OCI-LY3 (cell line): Measurements from ENCODE around the gene LRP6.

Source experiments
- H2AFZ ChIP-seq: fragments of 200-600, 300-600 bp; shearing (Covaris generic); 2 replicates; pipeline ENCODE4 v1.6.0; 2014; ENCODE audit warnings: antibody characterized with exemption, low read depth, low read length
- H3K27ac ChIP-seq: fragments of 200-600, 300-600 bp; sonication (generic); 2 replicates; pipeline ENCODE4 v1.5.1; 2014; ENCODE audit warnings: mild to moderate bottlenecking, low read length, moderate library complexity, mixed read lengths
- H3K27me3 ChIP-seq: fragments of 200-600, 300-600 bp; sonication (generic); 2 replicates; pipeline ENCODE4 v1.6.1; 2014; ENCODE audit warnings: low read depth, low read length, mixed read lengths
- H3K36me3 ChIP-seq: fragments of 200-600, 300-600 bp; sonication (generic); replicated peaks from 2 replicates; pipeline ENCODE3; 2014; ENCODE audit warnings: low read depth, low read length, mixed read lengths
- H3K4me1 ChIP-seq: fragments of 300-600, 200-600 bp; sonication (generic); 2 replicates; pipeline ENCODE4 v1.6.1; 2014; ENCODE audit warnings: low read length, mixed read lengths
- H3K4me2 ChIP-seq: fragments of 200-600, 300-600 bp; sonication (generic); 2 replicates; pipeline ENCODE4 v1.6.1; 2014; ENCODE audit warnings: low read length, mixed read lengths
- H3K4me3 ChIP-seq: fragments of 300-600, 200-600 bp; sonication (generic); 2 replicates; pipeline ENCODE4 v1.5.1; 2014; ENCODE audit warnings: antibody characterized with exemption, mild to moderate bottlenecking, low read length, moderate library complexity
- H3K79me2 ChIP-seq: fragments of 300-600, 200-600 bp; shearing (Covaris generic); 2 replicates; pipeline ENCODE4 v1.6.1; 2014; ENCODE audit warnings: mild to moderate bottlenecking, low read length, mixed read lengths
- H3K9ac ChIP-seq: fragments of 300-600, 200-600 bp; shearing (Covaris generic); 2 replicates; pipeline ENCODE4 v1.6.0; 2014; ENCODE audit warnings: mild to moderate bottlenecking, low read length, moderate library complexity
- H3K9me3 ChIP-seq: fragments of 200-600, 300-600 bp; shearing (Covaris generic); 2 replicates; pipeline ENCODE4 v1.6.1; 2014; ENCODE audit warnings: low read length, mixed read lengths; ENCODE audit not compliant: insufficient read depth
- H4K20me1 ChIP-seq: fragments of 200-600, 300-600 bp; sonication (generic); 2 replicates; pipeline ENCODE4 v1.6.1; 2016; ENCODE audit warnings: low read length, mixed read lengths; ENCODE audit not compliant: insufficient read depth
- CTCF ChIP-seq: fragments of 200-600, 300-600 bp; sonication (generic); IDR thresholded peaks from 2 replicates; pipeline ENCODE4 v1.5.1; 2014; ENCODE audit warnings: antibody characterized with exemption, low read length, low read depth
- EZH2phosphoT487 ChIP-seq: fragments of 200-600 bp; shearing (Covaris generic); IDR thresholded peaks from 2 replicates; pipeline ENCODE4 v1.6.1; 2018; ENCODE audit warnings: antibody characterized with exemption, mixed run types, low read depth

The LRP6 gene

GRCh38 chr12:12210983-12211382 lies 55.9 kb downstream of the LRP6 start:
- peaks cover 16% of the 10 kb centered on the region for H3K4me1 ChIP-seq
- H3K27me3 ChIP-seq: no peaks in the 10 kb centered on the region
- H2AFZ ChIP-seq: no peak overlapping the region
- H3K27ac ChIP-seq: no peak overlapping the region
- no peak overlapping the region for H3K9ac ChIP-seq
- H3K79me2 ChIP-seq: peaks cover 5% of the 10 kb centered on the region; the same call in 1 of the 2 replicates
- H3K9me3 ChIP-seq: no peaks in the 10 kb centered on the region
- TF ChIP-seq CTCF: no peak
- no peak for TF ChIP-seq EZH2phosphoT487
- no peaks in the 10 kb centered on the region for H4K20me1 ChIP-seq
- H3K36me3 ChIP-seq: no peaks in the 10 kb centered on the region
- no peak overlapping the region for H3K4me3 ChIP-seq
- H3K4me2 ChIP-seq: no peak overlapping the region

GRCh38 chr12:12210416-12210815 lies 56.4 kb downstream of the LRP6 start:
- Histone ChIP-seq H3K27ac (no peak overlapping the region), H3K9ac (no peak overlapping the region), H3K9me3 (no peaks in the 10 kb centered on the region), H4K20me1 (no peaks in the 10 kb centered on the region), H3K4me3 (no peak overlapping the region), H3K79me2 (peaks cover 4% of the 10 kb centered on the region; the same call in 1 of the 2 replicates), H3K4me1 (peaks cover 13% of the 10 kb centered on the region), H2AFZ (no peak overlapping the region), H3K4me2 (no peak overlapping the region), H3K36me3 (no peaks in the 10 kb centered on the region), H3K27me3 (no peaks in the 10 kb centered on the region)
- TF ChIP-seq CTCF (no peak), EZH2phosphoT487 (no peak)

- Histone ChIP-seq H3K4me3 (no peak overlapping the region), H3K4me2 (no peak overlapping the region), H3K9ac (no peak overlapping the region), H3K9me3 (no peaks in the 10 kb centered on the region), H3K27me3 (no peaks in the 10 kb centered on the region), H3K79me2 (peaks cover 4% of the 10 kb centered on the region; the same call in 1 of the 2 replicates), H3K27ac (no peak overlapping the region), H4K20me1 (no peaks in the 10 kb centered on the region), H3K4me1 (peaks cover 5% of the 10 kb centered on the region), H2AFZ (no peak overlapping the region), H3K36me3 (no peaks in the 10 kb centered on the region)
- TF ChIP-seq EZH2phosphoT487: no peak
- TF ChIP-seq CTCF: no peak
Measured at GRCh38 chr12:12209675-12210074, 57.2 kb downstream of the LRP6 start.

- no peaks in the 10 kb centered on the region for H3K27me3 ChIP-seq
- H2AFZ ChIP-seq: no peak overlapping the region
- H3K9ac ChIP-seq: no peak overlapping the region
- H3K27ac ChIP-seq: no peak overlapping the region
- H3K4me2 ChIP-seq: no peak overlapping the region
- H3K9me3 ChIP-seq: no peaks in the 10 kb centered on the region
- peaks cover 4% of the 10 kb centered on the region; the same call in 1 of the 2 replicates for H3K79me2 ChIP-seq
- no peaks in the 10 kb centered on the region for H3K36me3 ChIP-seq
- no peak overlapping the region for H3K4me3 ChIP-seq
- TF ChIP-seq CTCF: no peak
- no peak for TF ChIP-seq EZH2phosphoT487
- H3K4me1 ChIP-seq: 0 out of 2 replicates have a peak, but pooled peaks cover 3% of the 10 kb centered on the region
- H4K20me1 ChIP-seq: no peaks in the 10 kb centered on the region
Measured at GRCh38 chr12:12209043-12209442, 57.8 kb downstream of the LRP6 start.
